OCI-M2 (cell line): ENCODE measurements around the gene SIK2.

Experiments used
- DNase-seq: peaks from one replicate; lab custom pipeline; 2025; ENCODE audit not compliant: unreplicated experiment; lab: John Stamatoyannopoulos, UW

The SIK2 gene

DNA sequence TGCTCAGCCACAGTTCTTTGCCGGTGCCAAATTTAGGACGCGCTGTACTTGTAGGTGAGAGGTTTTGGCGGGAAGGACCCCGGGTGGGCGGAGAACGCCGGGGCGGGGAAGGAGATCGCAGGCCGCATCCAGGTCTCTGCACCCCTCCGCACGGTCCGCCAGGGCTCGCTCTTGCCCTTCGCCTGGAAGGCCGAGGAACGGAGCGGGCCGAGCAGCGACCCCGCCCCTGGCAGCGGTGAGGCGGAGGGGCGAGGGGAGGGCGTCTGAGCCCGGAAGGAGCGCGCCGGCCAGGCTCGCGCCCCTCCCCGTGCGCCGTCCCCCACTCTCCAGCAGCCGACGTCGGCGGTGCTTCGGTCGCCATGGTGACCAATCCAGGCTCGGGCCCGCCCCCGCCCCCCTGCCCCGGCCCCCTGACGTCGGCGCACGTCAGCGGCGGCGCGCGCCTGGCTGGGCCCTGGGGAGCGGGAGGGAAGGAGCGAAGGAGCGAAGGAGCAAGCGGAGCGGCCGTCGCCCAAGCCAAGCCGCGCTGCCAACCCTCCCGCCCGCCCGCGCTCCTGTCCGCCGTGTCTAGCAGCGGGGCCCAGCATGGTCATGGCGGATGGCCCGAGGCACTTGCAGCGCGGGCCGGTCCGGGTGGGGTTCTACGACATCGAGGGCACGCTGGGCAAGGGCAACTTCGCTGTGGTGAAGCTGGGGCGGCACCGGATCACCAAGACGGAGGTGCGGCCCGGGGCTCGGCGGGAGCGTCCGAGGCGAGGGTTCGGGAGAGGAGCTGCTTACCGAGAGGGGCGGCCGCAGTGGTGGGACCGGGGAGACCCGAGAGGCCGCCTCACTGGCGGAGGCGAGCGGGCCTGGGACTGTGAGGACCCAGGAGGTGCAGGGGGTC is at the start of gene SIK2:
Gene SIK2, plus strand, starts transcription at position 471 of the 886 bp plus-strand sequence. Its CDS starts 115 bp downstream, at position 586.
- no peak for DNase-seq

DNA sequence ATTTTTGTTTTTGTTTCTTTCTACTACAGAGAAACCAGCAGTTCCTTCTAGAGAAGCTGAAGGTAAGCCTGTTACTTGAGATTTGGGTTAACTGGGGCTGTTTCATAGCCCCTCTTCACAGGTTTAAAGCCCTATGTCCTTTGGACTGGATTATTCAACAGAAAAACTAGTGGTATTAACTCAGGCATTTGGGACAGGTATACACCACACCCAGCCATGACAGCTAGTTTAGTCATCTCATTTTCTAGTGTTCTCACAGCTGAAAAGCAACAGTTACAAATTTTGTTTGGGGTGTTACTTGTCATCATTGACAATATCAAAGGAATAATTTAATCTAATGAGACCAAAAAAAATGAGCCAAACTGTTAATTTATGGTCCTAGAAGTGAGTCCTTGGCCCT is 47.7 kb upstream of the SIK2 start:
- no peak for DNase-seq

DNA sequence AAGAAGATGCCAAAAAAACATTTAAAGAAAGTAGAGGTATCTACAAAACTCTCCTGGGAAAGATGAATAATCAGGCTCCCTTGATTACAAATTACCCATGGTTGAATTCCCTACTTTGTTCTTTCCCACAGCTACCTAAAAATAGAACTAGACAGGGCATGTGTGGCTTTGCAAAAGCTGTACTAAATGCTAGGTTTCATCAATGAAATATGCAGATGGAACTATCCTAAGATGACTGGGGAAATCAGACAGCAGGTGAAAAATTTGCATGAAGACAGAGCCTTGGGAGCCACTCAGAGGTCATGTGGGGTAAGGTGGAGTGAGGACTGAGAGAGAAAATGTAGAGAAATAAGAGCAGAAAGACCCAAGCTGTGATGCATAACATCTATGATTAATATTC is 47.0 kb upstream of the SIK2 start:
- no peak for DNase-seq

DNA sequence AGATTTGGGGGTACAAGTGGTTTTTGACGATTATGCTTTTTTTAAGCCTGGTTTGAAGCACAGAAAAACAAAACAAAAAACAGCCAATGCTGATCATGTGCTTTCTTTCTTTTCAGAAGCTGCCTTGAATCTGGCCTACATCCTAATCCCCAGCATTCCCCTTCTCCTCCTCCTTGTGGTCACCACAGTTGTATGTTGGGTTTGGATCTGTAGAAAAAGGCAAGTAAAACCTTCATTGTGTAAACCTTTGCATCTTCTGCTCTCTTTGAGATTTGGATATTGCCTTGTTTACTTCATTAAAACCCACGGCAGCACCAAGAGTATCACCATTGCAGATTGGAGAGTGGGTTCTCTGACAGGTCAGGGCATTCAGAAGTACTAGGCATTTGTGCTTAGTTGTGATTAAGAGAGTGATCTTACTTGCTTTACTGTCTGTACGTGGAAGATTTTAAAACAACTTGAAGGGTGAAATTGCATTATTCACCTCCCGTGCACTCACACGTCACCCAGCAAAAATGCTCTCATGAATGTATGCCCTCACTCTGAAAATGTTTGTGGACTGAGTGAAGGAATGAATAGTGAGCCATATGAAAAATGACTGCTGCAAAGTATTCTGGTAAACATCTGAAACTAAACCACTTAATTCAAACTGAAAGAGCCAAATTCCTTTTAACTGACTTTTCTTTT is 44.7 kb upstream of the SIK2 start:
- no peak for DNase-seq

DNA sequence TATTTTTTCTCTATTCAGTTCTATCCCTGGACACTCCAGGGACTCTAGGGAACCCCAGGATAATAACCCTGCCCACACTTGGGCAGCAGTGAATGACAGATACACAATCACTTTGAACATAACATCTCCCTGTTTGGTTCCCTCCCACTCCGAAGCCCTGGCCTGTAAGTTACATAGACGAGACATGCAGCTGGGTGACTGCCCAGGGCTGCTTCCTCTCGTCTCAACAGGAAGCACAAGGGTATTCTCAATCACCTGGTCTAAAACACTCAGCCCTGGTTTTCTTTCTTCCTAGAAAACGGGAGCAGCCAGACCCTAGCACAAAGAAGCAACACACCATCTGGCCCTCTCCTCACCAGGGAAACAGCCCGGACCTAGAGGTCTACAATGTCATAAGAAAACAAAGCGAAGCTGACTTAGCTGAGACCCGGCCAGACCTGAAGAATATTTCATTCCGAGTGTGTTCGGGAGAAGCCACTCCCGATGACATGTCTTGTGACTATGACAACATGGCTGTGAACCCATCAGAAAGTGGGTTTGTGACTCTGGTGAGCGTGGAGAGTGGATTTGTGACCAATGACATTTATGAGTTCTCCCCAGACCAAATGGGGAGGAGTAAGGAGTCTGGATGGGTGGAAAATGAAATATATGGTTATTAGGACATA is 42.3 kb upstream of the SIK2 start:
- no peak for DNase-seq

DNA sequence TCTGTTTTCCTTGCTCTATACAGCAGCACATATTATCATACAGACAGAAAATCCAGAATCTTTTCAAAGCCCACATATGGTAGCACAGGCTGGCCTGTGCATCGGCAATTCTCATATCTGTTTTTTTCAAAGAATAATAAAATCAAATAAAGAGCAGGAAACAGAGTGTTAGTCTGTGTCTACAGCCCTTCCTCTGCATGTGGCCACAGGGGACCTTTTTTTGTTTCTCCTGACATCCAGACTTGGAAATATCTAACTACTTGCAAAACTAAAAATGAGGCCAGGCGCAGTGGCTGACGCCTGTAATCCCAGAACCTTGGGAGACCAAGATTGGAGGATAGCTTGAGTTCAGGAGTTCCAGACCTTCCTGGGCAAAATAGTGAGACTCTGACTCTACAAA is 41.4 kb upstream of the SIK2 start:
- DNase-seq, result no peak

DNA sequence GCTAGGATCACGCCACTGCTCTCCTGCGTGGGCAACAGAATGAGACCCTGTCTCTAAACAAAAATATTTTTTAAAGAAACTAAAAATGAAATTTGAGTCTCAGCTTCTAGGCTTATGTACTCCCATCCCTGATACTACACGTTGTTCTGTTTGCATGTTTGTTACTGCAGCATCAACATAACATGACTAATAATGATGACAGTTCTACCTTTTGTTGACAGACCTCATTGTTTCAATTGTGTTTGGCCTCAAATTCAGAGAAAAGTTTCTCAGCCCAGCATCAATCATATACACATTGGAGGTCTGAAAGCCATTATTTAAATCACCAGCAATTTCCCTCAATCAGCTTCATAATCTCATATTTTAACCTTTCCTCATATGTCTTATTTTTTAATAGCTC is 40.9 kb upstream of the SIK2 start:
- DNase-seq, result no peak

DNA sequence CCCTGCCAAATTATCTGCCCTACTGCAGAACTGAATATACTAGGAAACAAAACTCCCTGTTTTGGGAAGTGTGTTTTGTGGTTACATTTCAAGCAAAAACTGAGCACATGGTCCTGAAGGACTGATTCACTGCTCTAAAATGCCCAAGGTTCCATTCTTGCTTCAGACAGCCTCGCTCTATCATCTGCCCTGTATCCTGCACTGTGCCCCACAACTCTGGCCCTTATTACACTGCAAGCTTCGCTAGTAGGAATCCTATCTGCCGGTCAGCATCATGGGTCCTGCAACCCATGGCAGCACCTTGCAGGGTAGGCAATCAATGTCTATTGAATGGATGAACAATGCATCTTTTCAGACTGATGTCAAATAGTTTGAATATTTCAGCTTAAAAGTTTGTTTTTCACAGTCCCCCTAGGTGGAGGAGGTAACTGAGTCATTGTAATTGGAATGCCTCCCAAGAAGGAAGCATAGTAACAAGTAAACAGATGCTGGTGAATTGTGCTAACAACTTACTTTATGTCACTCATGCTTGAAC is 40.4 kb upstream of the SIK2 start:
- no peak for DNase-seq

DNA sequence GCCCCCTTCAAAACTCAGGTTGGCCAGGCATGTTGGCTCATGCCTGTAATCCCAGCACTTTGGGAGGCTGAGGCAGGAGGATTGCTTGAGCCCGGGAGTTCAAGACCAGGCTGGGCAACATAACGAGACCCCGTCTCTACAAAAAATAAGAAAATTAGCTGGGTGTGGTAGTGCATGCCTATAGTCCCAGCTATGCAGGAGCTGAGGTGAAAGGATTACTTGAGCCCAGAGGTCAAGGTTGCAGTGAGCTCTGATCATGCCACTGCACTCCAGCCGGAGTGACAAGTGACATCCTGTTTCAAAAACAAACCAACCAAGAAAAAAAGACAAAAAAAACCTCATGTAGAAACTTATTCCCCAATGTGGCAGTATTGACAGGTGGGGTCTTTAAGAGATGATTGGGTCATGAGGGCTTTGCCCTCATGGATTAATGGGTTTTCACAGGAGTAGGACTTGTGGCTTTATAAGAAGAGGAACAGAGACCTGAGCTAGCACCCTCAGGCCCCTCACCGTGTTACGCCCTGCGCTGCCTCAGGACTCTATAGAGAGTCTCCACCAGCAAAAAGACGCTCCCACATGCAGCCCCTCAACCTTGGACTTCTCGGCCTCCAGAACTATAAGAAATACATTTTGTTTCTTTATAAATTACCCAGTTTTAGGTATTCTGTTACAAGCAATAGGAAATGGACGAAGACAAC is 39.4 kb upstream of the SIK2 start:
- no peak for DNase-seq

DNA sequence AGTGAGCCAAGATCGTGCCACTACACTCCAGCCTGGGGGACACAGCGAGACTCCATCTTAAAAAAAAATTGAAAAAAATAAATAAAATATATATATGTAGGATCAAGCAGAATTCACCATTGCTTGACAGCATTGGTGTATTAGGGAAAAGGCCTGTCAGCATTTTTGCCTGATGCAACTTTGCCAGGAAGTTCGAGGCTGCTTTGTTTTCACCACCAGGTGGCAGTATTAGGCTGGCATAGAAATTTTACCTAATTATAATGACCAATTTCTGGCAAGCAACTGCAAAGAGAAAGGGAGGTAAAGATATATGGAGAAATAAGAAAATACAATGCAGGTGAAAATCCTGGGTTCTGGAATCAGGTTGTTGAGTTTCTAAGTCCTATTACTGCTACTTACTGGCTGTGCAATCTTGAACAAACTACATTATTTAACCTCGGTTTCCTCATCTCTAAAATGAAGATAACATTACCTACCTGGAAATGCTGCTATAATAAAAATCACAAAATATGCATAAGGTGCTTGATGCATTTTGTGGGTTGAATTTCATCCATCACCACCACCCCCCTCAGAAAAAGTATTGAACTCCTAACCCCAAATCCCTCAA is 37.0 kb upstream of the SIK2 start:
- no peak for DNase-seq

DNA sequence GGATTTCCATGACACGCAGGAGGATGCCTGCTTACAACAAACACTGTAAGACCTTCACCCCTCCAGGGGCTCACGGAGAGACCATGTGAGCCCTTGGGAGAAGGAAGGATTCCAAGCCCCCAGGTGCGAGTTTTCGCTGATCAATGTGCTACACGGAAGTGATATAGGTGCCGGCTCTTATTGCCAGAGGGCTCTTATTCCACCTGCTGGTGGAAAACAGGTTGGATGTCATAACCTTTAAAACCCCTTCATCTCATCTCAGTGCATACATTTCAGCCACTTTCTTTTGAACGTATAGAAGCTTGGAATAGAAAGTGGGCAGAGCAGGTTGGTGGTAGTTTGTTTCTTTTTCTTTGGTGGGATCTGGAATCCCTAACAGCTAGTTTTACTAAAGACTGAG is 35.9 kb upstream of the SIK2 start:
- no peak for DNase-seq

DNA sequence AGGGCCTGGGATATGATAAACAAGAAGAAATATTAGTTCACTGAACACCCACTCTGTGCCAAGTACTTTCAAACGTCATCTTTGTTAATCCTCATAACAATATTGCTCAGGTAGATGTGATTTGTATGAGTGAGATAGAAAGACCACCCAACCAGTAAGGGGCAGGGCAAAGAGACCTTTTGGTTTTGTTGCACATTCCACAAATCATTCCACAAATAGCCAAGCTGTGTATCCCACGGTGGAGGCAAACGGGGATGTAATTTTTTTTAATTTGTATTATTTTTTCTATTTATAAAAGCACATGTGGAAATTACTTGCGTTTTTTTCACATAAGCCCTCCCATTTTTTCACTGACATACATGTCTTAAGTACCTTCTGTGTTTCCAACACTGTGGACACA is 32.8 kb upstream of the SIK2 start:
- no peak for DNase-seq

DNA sequence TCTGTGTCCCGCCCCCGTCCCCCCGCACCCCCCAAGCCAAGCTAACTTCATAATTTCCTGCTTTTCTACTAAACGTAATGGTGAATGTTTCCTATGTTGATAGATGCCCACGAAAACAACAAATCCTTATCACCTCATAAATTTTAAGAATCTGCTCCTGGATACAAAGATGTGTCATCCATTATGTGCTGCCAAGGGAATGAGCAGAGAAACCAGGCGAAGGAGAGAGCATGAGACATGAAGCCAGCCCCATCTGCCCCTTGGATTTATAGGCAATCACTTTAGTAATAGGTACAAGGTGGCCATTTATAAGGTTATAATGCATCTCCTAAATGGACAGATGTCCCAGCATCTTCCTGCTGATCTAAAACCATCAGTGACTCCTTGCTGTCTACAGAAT is 31.5 kb upstream of the SIK2 start:
- no peak for DNase-seq

DNA sequence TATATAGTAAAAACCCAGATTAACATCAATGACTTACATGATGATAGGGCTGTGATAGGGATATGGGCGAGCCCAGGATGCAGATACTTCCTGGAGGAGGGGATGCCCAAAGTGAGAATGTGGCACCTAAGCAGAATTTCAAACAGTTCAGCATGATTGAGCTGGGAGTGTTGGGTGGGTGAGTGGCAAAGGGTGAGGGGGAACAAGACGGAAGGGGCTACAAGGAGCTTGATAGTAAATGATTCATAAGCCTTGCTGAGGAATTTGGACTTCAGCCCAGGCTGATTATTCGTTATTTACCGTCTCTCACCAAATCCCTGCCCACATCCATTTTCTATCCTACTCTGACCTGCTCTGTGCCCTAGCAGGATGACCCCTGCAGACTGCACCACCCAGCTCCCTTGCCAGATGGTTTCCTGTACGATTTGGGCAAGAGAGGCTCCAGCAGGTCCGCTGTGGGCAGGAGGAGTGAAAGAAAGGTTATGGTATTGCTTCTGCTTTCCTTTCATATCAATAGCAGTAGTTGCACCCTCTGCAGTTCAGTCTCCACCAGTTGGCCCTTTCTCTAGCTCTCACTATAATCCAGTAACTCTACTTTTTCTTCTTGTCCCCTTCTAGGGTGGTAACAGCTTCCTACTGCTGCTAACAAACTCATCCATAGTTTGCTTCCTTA is 30.3 kb upstream of the SIK2 start:
- no peak for DNase-seq

DNA sequence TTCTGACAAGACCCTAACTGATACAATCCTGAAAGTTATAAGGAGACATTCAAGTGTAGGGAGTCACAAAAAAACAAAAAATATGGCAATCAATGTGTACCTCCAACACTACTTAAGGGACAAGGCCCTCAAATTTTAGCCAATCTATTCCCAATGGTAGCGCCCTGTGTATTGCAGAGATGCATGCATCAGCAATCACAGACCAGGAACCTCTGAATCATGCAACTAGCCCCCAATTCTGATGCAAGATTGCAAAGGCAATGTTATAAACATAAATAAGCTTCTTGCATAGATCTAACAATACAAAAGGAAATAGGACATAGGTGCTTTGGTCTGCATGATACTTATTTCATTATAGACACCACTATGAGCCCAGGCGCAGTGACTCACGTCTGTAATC is 29.7 kb upstream of the SIK2 start:
- DNase-seq, result no peak

DNA sequence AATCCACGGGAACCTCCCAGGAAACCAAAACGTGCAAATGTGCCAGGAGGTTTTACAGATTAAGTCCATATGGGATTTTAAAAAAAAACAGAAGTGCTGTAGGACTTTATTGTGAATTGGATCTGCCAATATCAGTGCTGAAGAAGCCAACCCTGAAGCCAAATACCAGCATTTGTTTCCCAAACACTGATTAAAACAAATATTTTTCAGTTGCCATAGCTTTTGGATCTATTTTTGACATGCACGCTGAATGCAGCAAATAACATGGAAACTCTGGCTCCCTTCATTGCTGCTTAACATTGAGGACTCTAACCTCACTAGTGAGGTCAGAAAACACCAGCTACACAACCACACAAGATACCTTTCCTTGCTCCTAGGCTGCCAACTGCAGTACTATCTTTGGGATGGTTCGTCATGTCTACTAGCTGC is 28.4 kb upstream of the SIK2 start:
- no peak for DNase-seq

DNA sequence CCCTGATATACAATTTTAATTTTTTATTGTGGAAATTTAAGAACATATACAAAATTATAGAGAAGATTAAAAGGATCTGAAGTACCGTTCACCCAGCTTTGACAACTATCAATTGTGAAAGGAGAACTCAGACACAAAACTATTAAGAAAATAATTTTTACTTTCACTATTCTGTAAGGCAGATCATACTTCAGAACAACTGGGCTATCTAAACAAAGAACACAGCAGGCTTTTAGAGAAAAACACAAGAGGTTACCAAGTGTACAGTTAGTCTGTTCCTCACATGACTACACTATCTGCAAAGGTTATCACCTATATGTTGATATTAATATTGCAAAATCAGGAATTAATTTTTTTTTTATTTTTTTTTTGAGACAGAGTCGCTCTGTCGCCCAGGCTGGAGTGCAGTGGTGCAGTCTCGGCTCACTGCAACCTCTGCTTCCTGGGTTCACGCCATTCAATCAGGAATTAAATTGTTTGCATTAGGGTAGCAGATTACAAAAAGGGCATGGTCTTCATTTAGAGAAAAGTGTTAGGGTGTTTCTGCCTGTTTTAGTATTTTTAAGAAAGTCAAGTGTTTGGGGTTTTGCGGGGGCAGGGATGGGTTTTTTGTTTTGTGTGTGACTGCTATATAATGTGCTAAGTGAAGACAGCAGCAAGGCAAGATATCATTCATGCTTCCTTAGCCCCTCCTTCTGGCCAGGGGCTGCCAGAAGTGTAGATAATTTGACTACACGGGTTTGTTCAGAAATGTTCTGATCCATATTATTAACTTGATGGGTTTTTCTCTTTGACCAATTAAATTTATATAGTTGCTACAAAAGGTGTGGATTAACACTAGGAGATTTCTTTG is 27.6 kb upstream of the SIK2 start:
- DNase-seq, result no peak

DNA sequence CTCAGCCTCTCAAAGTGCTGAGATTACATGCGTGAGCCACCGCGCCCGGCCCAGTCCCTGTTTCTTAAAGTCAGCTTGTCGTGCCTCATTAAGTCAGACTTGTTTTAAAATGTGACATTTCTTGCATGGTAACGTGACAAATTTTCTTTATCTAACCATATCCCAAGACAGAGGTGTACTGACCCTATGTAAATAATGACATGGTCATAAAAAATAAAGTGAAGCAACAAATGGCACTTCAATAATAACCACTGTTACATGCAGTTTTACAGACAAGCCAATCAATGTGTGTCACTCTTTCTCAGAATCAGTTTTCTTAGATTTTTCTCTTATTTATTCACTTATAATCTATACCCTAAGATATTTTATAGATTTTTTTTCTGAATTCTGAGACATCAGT is 26.5 kb upstream of the SIK2 start:
- DNase-seq, result no peak

DNA sequence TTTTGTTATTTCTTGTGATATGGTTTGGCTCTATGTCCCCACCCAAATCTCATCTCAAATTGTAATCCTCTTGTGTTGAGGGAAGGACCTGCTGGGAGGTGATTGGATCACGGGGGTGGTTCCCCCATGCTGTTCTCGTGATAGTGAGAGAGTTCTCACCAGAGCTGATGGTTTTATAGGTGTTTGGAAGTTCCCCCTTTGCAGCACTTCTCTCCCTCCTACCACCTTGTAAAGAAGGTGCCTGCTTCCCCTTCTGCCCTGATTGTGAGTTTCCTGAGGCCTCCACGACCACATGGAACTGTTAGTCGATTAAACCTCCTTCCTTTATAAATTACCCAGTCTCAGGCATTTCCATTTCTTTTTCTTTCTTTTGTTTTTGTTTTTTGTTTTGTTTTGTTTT is 24.4 kb upstream of the SIK2 start:
- no peak for DNase-seq
